Measurements from ENCODE around the gene GALNT9.
"Not testable (repeated sequence)": the region's sequence is repeated elsewhere in the genome, so short reads cannot be mapped to it uniquely, and the experiment has no call there.

Gene GALNT9

GRCh38 chr12:132230381-132230780 is 99.0 kb downstream of the GALNT9 start:
- no peak for DNase-seq (ENCODE audit: low read depth)

GRCh38 chr12:132229926-132230325 is 99.5 kb downstream of the GALNT9 start:
- no peak for DNase-seq (ENCODE audit: low read depth)

GRCh38 chr12:132229193-132229760 is 100.1 kb downstream of the GALNT9 start:
- no peak for DNase-seq (ENCODE audit: low read depth)

GRCh38 chr12:132228476-132229192 is 100.8 kb downstream of the GALNT9 start:
- DNase-seq (ENCODE audit: low read depth): no peak

GRCh38 chr12:132227782-132228475 is 101.5 kb downstream of the GALNT9 start:
- DNase-seq (ENCODE audit: low read depth): no peak

GRCh38 chr12:132227118-132227517 is 102.3 kb downstream of the GALNT9 start:
- DNase-seq (ENCODE audit: low read depth): no peak

GRCh38 chr12:132226604-132227003 is 102.8 kb downstream of the GALNT9 start:
- no peak for DNase-seq (ENCODE audit: low read depth)

GRCh38 chr12:132225214-132225613 is 104.2 kb downstream of the GALNT9 start:
- no peak for DNase-seq (ENCODE audit: low read depth)

GRCh38 chr12:132224484-132224883 is 104.9 kb downstream of the GALNT9 start:
- DNase-seq (ENCODE audit: low read depth): no peak

GRCh38 chr12:132222808-132223173 is 106.6 kb downstream of the GALNT9 start:
- DNase-seq (ENCODE audit: low read depth): no peak

GRCh38 chr12:132222096-132222807 is 107.1 kb downstream of the GALNT9 start:
- DNase-seq (ENCODE audit: low read depth): peak; percentile 27

- DNase-seq (ENCODE audit: low read depth): not testable (repeated sequence)
Measured at GRCh38 chr12:132219761-132220160, 109.6 kb downstream of the GALNT9 start.

GRCh38 chr12:132219323-132219722 is 110.1 kb downstream of the GALNT9 start:
- no peak for DNase-seq (ENCODE audit: low read depth)

GRCh38 chr12:132218915-132219314 is 110.5 kb downstream of the GALNT9 start:
- no peak for DNase-seq (ENCODE audit: low read depth)

- no peak for DNase-seq (ENCODE audit: low read depth)
Measured at GRCh38 chr12:132218527-132218875, 110.9 kb downstream of the GALNT9 start.

GRCh38 chr12:132217800-132218526 is 111.4 kb downstream of the GALNT9 start:
- DNase-seq (ENCODE audit: low read depth): no peak

GRCh38 chr12:132217371-132217770 is 112.0 kb downstream of the GALNT9 start:
- no peak for DNase-seq (ENCODE audit: low read depth)

- no peak for DNase-seq (ENCODE audit: low read depth)
Measured at GRCh38 chr12:132216354-132216987, 112.9 kb downstream of the GALNT9 start.

GRCh38 chr12:132215299-132215989 is 113.9 kb downstream of the GALNT9 start:
- no peak for DNase-seq (ENCODE audit: low read depth)

GRCh38 chr12:132214891-132215290 is 114.5 kb downstream of the GALNT9 start:
- no peak for DNase-seq (ENCODE audit: low read depth)

GRCh38 chr12:132214161-132214476 is 115.3 kb downstream of the GALNT9 start:
- no peak for DNase-seq (ENCODE audit: low read depth)
